ENCODE data around the gene MTHFD1. TPM values are rescaled to one million over a fixed set of nuclear protein-coding genes. Genes with fewer than 3 reads are reported as not detected.

The MTHFD1 gene
- total RNA-seq, 1 donor from 2014 or later: 43.7 TPM

DNA sequence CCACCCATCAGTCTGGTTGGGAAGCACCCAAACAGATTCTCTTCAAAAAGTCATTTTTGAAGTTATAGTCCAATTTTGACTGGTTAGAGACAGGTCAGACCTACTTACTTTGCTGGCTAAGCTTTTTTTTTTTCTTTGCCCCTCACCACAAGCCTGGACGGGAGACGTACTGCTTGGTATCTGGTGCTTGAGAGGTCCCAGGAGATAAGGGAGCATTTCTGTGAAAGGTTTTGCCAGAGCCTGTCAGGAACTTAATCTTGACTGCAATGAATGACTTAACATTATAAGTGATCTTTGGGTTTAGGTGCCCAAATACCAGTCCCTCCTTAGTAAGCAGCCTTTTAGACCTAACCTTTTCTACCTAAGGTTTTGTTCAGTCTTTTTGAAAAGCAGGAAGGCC is 6.3 kb downstream of the MTHFD1 start:
- Mint-ChIP-seq H3K27ac (ENCODE audit: unreplicated experiment) (no peak overlapping the region), H3K36me3 (ENCODE audit: low read depth, unreplicated experiment) (peaks cover 3% of the 10 kb centered on the region), H3K4me1 (ENCODE audit: unreplicated experiment) (no peaks in the 10 kb centered on the region), H3K9me3 (ENCODE audit: unreplicated experiment) (no peaks in the 10 kb centered on the region), H3K4me3 (ENCODE audit: unreplicated experiment) (no peak overlapping the region), H3K27me3 (ENCODE audit: unreplicated experiment) (no peaks in the 10 kb centered on the region)
- no peak for DNase-seq (ENCODE audit: low spot score)
- TF ChIP-seq, protein P1, sequence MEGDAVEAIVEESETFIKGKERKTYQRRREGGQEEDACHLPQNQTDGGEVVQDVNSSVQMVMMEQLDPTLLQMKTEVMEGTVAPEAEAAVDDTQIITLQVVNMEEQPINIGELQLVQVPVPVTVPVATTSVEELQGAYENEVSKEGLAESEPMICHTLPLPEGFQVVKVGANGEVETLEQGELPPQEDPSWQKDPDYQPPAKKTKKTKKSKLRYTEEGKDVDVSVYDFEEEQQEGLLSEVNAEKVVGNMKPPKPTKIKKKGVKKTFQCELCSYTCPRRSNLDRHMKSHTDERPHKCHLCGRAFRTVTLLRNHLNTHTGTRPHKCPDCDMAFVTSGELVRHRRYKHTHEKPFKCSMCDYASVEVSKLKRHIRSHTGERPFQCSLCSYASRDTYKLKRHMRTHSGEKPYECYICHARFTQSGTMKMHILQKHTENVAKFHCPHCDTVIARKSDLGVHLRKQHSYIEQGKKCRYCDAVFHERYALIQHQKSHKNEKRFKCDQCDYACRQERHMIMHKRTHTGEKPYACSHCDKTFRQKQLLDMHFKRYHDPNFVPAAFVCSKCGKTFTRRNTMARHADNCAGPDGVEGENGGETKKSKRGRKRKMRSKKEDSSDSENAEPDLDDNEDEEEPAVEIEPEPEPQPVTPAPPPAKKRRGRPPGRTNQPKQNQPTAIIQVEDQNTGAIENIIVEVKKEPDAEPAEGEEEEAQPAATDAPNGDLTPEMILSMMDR (IDR thresholded peaks at IDR 0.05; ENCODE audit: unreplicated experiment): no peak

DNA sequence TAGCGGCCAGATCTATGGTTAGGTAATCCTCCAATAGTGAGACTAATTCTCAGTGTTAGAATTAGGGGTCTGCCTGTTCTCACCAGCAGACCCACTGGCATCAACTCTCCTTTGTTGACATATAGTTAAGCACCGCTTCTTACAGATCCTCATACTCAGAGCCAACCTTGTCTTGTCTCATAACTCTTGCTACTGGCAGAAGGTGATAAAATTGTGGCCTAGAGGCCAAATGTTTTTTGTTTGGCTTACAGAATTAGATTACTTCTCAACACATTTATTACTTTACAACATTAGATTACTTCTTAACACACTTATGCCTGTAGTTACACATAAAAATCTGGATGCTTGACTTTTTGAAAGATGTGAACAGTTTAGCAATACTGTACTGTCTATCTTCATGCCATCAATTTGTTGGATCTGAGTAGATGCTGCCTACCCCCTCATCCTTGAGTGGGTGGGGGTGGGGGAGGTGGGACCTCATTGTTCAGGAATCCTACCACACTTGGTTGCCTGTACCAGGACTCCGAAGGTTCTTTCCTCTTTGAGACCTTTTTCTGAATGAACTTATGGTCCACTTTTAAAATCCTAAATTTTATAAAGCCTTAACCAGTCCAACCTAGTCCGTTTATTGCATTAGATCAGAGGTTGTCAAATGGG is 7.0 kb downstream of the MTHFD1 start:
- no peak for DNase-seq (ENCODE audit: low spot score)
- peaks cover 3% of the 10 kb centered on the region for H3K36me3 Mint-ChIP-seq (ENCODE audit: low read depth, unreplicated experiment)
- H3K4me3 Mint-ChIP-seq (ENCODE audit: unreplicated experiment): no peak overlapping the region
- no peaks in the 10 kb centered on the region for H3K4me1 Mint-ChIP-seq (ENCODE audit: unreplicated experiment)
- no peaks in the 10 kb centered on the region for H3K27me3 Mint-ChIP-seq (ENCODE audit: unreplicated experiment)
- no peaks in the 10 kb centered on the region for H3K9me3 Mint-ChIP-seq (ENCODE audit: unreplicated experiment)
- TF ChIP-seq, protein P1 (IDR thresholded peaks at IDR 0.05; ENCODE audit: unreplicated experiment): no peak
- H3K27ac Mint-ChIP-seq (ENCODE audit: unreplicated experiment): no peak overlapping the region

DNA sequence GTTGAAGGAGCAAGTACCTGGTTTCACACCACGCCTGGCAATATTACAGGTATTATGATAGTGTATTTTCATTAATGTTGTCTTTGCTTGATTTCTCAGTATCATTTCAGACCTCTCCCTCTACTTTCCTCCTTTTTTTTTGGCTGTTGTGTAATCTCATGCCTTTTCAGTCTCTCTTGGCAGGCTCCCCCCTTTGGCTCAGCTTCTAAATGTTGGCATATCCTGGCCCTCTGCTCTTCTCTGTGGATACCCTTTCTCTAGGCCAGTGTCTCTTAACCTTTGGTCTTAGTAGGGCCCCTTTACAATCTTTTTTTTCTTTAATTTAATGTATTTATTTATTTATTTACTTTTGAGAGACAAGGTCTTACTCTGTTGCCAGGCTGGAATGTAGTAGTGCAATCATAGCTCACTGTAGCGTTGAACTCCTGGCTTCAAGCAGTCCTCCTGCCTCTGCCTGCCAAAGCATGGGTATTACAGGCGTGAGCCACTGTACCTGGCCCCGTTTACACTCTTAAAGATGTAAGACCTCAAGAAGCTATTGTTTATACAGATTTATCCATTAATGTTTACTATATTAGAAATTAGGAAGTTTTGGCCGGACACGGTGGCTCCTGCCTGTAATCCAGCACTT is 12.8 kb downstream of the MTHFD1 start:
- H3K4me3 Mint-ChIP-seq (ENCODE audit: unreplicated experiment): no peak overlapping the region
- H3K27ac Mint-ChIP-seq (ENCODE audit: unreplicated experiment): no peak overlapping the region
- H3K27me3 Mint-ChIP-seq (ENCODE audit: unreplicated experiment): no peaks in the 10 kb centered on the region

DNA sequence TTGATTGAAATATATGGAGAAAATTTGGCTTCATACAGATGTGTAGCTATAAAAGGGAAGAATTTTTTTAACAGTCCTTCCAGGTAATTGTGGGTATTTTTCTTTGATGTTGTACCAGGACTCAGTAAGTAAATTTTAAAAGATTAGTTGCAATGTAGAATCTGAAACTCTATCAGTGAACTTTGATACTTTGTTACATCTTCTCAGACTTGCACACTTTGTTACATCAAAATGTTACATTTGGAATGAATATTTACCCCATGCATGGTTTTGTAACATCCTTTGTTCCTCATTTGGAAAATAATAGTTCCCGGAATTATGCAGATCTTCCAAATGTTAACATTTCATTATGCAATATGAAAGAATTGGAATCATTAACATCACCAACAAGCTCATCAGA is 13.8 kb downstream of the MTHFD1 start:
- no peaks in the 10 kb centered on the region for H3K9me3 Mint-ChIP-seq (ENCODE audit: unreplicated experiment)
- DNase-seq (ENCODE audit: low spot score): no peak
- peaks cover 3% of the 10 kb centered on the region for H3K36me3 Mint-ChIP-seq (ENCODE audit: low read depth, unreplicated experiment)
- no peak overlapping the region for H3K27ac Mint-ChIP-seq (ENCODE audit: unreplicated experiment)
- no peak overlapping the region for H3K4me3 Mint-ChIP-seq (ENCODE audit: unreplicated experiment)
- TF ChIP-seq, protein P1 (IDR thresholded peaks at IDR 0.05; ENCODE audit: unreplicated experiment): no peak
- no peaks in the 10 kb centered on the region for H3K27me3 Mint-ChIP-seq (ENCODE audit: unreplicated experiment)
- H3K4me1 Mint-ChIP-seq (ENCODE audit: unreplicated experiment): no peaks in the 10 kb centered on the region

More for the DNA sequence above, 12.8 kb downstream of the MTHFD1 start:
- DNase-seq (ENCODE audit: low spot score): no peak
- H3K9me3 Mint-ChIP-seq (ENCODE audit: unreplicated experiment): no peaks in the 10 kb centered on the region
- H3K4me1 Mint-ChIP-seq (ENCODE audit: unreplicated experiment): no peaks in the 10 kb centered on the region
- peaks cover 3% of the 10 kb centered on the region for H3K36me3 Mint-ChIP-seq (ENCODE audit: low read depth, unreplicated experiment)
- TF ChIP-seq, protein P1 (IDR thresholded peaks at IDR 0.05; ENCODE audit: unreplicated experiment): no peak

DNA sequence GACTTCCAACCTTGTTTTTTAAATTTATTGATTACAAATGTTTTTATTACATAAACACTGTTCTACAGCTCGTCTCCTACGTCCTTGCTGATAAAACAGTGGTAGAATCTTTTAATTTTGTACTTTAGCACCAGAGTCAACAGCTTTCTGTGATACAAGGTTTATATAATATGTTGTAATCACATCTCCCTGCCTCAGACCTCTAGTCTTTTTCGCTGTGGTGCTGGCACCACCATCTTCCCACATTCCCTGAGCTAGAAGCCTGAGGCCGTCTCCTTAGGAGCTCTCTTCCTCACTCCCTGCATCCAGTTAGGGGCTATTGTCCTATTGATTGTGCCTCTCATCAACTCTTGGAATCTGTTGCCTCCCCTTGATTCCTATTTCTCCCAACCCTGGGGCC is 17.1 kb downstream of the MTHFD1 start:
- H3K27ac Mint-ChIP-seq (ENCODE audit: unreplicated experiment): no peak overlapping the region
- H3K36me3 Mint-ChIP-seq (ENCODE audit: low read depth, unreplicated experiment): peaks cover 3% of the 10 kb centered on the region
- H3K9me3 Mint-ChIP-seq (ENCODE audit: unreplicated experiment): no peaks in the 10 kb centered on the region

More for the DNA sequence above, 17.1 kb downstream of the MTHFD1 start:
- no peak overlapping the region for H3K4me3 Mint-ChIP-seq (ENCODE audit: unreplicated experiment)
- no peaks in the 10 kb centered on the region for H3K4me1 Mint-ChIP-seq (ENCODE audit: unreplicated experiment)
- no peaks in the 10 kb centered on the region for H3K27me3 Mint-ChIP-seq (ENCODE audit: unreplicated experiment)
- no peak for DNase-seq (ENCODE audit: low spot score)
- TF ChIP-seq, protein P1 (IDR thresholded peaks at IDR 0.05; ENCODE audit: unreplicated experiment): no peak

All from endothelial cell (in vitro differentiated cells).